T-cell (primary cell): ENCODE results near the gene GKAP1. TPM values are rescaled to one million over a fixed set of nuclear protein-coding genes. Genes with fewer than 3 reads are reported as not detected.
A peak's percentile ranks its signal among the peaks of the same experiment; 100 is the strongest.
"Not testable (repeated sequence)": the region's sequence is repeated elsewhere in the genome, so short reads cannot be mapped to it uniquely, and the experiment has no call there.

Experiments used
- ATAC-seq, 4 experiments: fragments of 200-7000 bp in 3 of 4; fragments of 150-1000 bp in 1 of 4; cut with Tn5 transposase; replicated peaks in 1 of 4; 1 replicate in 3 of 4; 2 replicates in 1 of 4; pipeline ENCODE4 v1.10.0; 2021; ENCODE audit warnings: moderate library complexity in 3 of 4, mild to moderate bottlenecking in 2 of 4, moderate number of reproducible peaks in 1 of 4
- CTCF ChIA-PET, 2 donors: fragments of 300-600 bp; sonication (Branson Sonifier 250); formaldehyde crosslinking; loops; one replicate each; lab custom pipeline; 2022; ENCODE audit warnings: antibody characterized with exemption in 2 of 2; lab: Charles Lee
- POLR2A ChIA-PET, 2 donors: fragments of 300-600 bp; sonication (Branson Sonifier 250); formaldehyde crosslinking; loops; one replicate each; lab custom pipeline; 2022; ENCODE audit warnings: antibody characterized with exemption in 2 of 2; lab: Charles Lee
- DNase-seq, 35 experiments: peaks; one replicate each; pipeline versions ENCODE4 v3.0.0 to v3.0.0-alpha.2; 2013 to 2023
- H3K27ac ChIP-seq: one replicate; pipeline ENCODE4 v1.5.1; 2013; ENCODE audit warnings: low read length
- H3K27me3 ChIP-seq, 2 experiments: replicated peaks in 1 of 2; 1 replicate in 1 of 2; 2 replicates in 1 of 2; pipeline versions ENCODE4 v1.6.1 to v1.7.0; 2013; ENCODE audit warnings: low read length in 1 of 2, mixed read lengths in 1 of 2; ENCODE audit not compliant: control insufficient read depth in 2 of 2, insufficient read depth in 2 of 2; ENCODE audit errors: extremely low read depth in 1 of 2
- H3K36me3 ChIP-seq, 2 donors: 1 replicate in 1 of 2; 2 replicates in 1 of 2; pipeline versions ENCODE4 v1.6.1 to v1.7.0; 2013; ENCODE audit warnings: low read length in 1 of 2; ENCODE audit not compliant: control insufficient read depth in 2 of 2, insufficient read depth in 1 of 2; ENCODE audit errors: extremely low read depth in 1 of 2
- H3K4me1 ChIP-seq, 2 experiments: 1 replicate in 1 of 2; 2 replicates in 1 of 2; pipeline versions ENCODE4 v1.6.1 to v1.7.0; 2013; ENCODE audit warnings: low read length in 2 of 2, mixed read lengths in 1 of 2; ENCODE audit not compliant: insufficient read depth in 2 of 2, control insufficient read depth in 1 of 2; ENCODE audit errors: extremely low read depth in 1 of 2
- H3K4me3 ChIP-seq, 2 donors: 1 replicate in 1 of 2; 2 replicates in 1 of 2; pipeline versions ENCODE4 v1.5.1 to v1.7.0; 2013; ENCODE audit warnings: mild to moderate bottlenecking in 2 of 2, low read length in 1 of 2, moderate library complexity in 1 of 2; ENCODE audit not compliant: control insufficient read depth in 1 of 2; ENCODE audit errors: extremely low read depth in 1 of 2
- H3K9me3 ChIP-seq: 2 replicates; pipeline ENCODE4 v1.7.0; 2013
- H3K27ac Mint-ChIP-seq, 2 donors: one replicate each; pipeline ENCODE4 v1.8.0; 2020 to 2021; ENCODE audit warnings: mild to moderate bottlenecking in 2 of 2, mixed read lengths in 2 of 2
- H3K27me3 Mint-ChIP-seq, 2 donors: one replicate each; pipeline ENCODE4 v1.8.0; 2021 to 2022; ENCODE audit warnings: mixed read lengths in 2 of 2
- H3K36me3 Mint-ChIP-seq: one replicate; pipeline ENCODE4 v1.8.0; 2021; ENCODE audit warnings: mixed read lengths
- H3K4me1 Mint-ChIP-seq, 3 donors: one replicate each; pipeline ENCODE4 v1.8.0; 2020 to 2022; ENCODE audit warnings: mixed read lengths in 3 of 3, mild to moderate bottlenecking in 1 of 3
- H3K4me3 Mint-ChIP-seq, 3 donors: one replicate each; pipeline ENCODE4 v1.8.0; 2020 to 2022; ENCODE audit warnings: mild to moderate bottlenecking in 3 of 3, mixed read lengths in 3 of 3, moderate library complexity in 3 of 3
- H3K9me3 Mint-ChIP-seq, 3 donors: one replicate each; pipeline ENCODE4 v1.8.0; 2020 to 2022; ENCODE audit warnings: mixed read lengths in 3 of 3
- WGBS: methylation state at CpG from one replicate; pipeline ENCODE4 v1.1.5; 2013; ENCODE audit warnings: missing lambda C conversion rate; ENCODE audit not compliant: insufficient coverage; 5-methylcytosine and 5-hydroxymethylcytosine counted together
- total RNA-seq, 35 experiments: library from RNA in 6 of 35; stranded (reverse) in 6 of 35; fragments of 120-200 nt in 1 of 35; gene quantifications; one replicate each; pipeline versions ENCODE4 v1.2.1 to v1.2.4 and lab custom pipeline; 2013 to 2026

Gene GKAP1
- total RNA-seq (10 to 100 TPM in 2 of 5 donors, 1 to 10 TPM in 3; 9.6 to 11.4 (median 9.9) TPM), total RNA-seq (lab: John Stamatoyannopoulos, UW) (0.97 to 23.3 (median 11.7) reads per million in 29 experiments)
- 12.4 TPM for total RNA-seq (2013)

DNA sequence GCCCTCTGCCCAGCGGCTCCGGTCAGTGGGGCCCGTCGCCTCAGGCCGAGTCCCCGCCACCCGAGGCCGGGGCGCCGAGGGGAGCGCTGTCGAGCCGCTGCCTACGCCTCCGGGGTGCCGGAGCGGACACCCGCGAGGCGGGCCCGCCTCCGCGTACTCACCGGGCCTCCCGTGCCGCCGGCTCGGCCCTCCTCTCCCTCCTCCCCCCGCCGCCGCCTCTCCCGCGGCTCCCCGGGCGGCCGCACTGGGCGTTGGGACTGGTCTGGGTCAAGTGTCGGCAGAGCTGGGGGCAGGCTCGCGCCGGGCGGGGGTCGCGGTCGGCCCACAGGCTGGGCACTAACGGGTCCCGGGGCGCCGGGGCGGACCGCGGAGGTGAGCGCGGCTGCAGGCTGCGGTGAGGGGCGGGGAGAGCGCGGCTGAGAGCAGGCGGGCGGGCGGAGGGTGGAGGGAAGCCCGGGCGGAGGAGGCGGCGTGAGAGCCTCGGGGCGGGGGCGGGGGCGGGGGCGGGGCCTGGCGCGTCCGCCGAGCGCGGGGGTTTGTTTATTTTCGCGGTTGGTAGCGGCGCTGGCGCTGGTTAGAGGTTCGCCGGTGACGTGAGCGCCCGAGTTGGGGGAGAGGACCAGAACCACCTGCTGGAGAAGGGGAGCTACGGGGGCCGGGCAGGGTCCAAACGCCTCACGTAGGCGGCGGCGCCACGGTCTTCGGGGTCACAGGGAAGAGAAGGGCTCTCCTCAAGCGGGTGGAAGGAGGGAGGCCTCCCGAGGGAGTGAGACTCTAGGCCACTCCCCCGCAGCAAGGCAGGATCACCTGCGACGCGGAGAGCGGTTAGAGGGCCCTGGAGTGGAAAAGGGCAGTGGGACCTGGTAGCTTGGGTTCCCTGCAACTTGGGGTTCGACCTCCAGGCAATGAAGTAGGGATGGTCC is at the start of gene GKAP1:
TSS of gene GKAP1 (minus strand) at position 414 of the 923 bp plus-strand sequence. CDS start 11,252 bp downstream, outside the sequence.
- 0% methylated on average over 40 of the region's 103 CpGs for WGBS
- H3K36me3 Mint-ChIP-seq, H3K27me3 Mint-ChIP-seq, H3K4me1 ChIP-seq, H3K9me3 ChIP-seq, POLR2A ChIA-PET, H3K36me3 ChIP-seq, H3K27me3 ChIP-seq, H3K9me3 Mint-ChIP-seq, CTCF ChIA-PET: not testable (repeated sequence)
- Mint-ChIP-seq H3K4me1 (peaks cover 13 to 18% (median 16%) of the 10 kb centered on the region in 3 donors), H3K27ac (peak within 1 kb of the TSS; percentile 75 to 83), H3K4me3 (peak within 1 kb of the TSS; percentile 79 to 85 (median 80))
- DNase-seq (peak; percentile 71 to 91 (median 83)), ATAC-seq (peak; percentile 87 to 92 (median 90))
- H3K4me3 ChIP-seq: peak within 1 kb of the TSS; percentile 54
- peak within 1 kb of the TSS; percentile 88 for H3K27ac ChIP-seq

DNA sequence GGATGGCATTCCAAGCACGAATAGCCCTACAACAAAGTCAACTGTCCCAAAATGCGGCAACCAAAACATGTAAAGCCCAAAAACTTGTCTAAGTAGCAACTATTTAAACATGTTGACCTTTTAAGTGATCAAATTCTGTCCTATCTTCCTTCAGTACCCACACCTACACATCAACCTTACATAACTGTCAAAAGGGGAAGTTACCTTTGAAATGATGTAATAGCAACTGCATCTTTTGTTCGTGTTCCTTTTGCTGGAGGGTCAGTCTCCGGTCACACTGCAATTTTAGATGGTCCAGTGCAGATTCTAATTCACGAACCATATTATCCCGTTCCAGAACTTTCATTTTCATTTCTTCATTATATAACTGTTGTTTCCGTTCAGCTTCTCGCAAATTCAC is 32.3 kb upstream of the GKAP1 start:
- ATAC-seq: not testable (repeated sequence)
- WGBS: 80% methylated on average over 2 of the region's 8 CpGs

DNA sequence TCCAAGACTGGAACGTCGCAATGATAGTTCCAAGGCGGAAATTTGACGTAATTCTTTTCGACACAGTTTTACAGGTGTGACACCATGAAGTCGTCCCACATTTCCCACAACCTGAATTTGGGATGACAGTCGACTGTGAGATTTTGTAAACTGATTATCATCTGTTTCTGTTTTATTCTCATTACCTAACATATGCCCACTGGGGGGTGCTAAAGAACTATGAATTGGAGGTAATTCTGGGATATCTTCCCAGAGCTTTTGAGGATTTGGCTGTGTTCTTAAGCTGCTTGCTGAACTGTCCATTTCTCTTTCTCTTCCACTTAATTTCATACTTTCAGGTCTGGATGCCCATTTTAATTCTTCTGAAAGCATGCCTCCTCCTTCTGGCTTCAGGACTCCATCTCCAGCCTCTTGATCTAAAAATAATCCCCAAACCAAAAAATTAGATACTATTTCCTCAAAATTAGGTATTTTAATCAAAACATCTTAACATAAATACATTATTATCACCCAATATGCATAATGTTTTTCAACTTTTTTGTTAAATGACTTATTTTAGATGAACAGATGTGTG is 19.6 kb upstream of the GKAP1 start:
- WGBS: no CpG with 5 or more reads among the region's 7 CpGs
- H3K27ac Mint-ChIP-seq, POLR2A ChIA-PET: not testable (repeated sequence)

More for the DNA sequence above, 32.3 kb upstream of the GKAP1 start:
- H3K4me1 Mint-ChIP-seq, H3K27ac Mint-ChIP-seq, DNase-seq, H3K9me3 Mint-ChIP-seq, H3K4me3 Mint-ChIP-seq, H3K4me1 ChIP-seq, POLR2A ChIA-PET, H3K27me3 Mint-ChIP-seq, CTCF ChIA-PET, H3K4me3 ChIP-seq, H3K9me3 ChIP-seq, H3K27me3 ChIP-seq, H3K27ac ChIP-seq, H3K36me3 ChIP-seq: not testable (repeated sequence)
- peaks cover 18% of the 10 kb centered on the region for H3K36me3 Mint-ChIP-seq

DNA sequence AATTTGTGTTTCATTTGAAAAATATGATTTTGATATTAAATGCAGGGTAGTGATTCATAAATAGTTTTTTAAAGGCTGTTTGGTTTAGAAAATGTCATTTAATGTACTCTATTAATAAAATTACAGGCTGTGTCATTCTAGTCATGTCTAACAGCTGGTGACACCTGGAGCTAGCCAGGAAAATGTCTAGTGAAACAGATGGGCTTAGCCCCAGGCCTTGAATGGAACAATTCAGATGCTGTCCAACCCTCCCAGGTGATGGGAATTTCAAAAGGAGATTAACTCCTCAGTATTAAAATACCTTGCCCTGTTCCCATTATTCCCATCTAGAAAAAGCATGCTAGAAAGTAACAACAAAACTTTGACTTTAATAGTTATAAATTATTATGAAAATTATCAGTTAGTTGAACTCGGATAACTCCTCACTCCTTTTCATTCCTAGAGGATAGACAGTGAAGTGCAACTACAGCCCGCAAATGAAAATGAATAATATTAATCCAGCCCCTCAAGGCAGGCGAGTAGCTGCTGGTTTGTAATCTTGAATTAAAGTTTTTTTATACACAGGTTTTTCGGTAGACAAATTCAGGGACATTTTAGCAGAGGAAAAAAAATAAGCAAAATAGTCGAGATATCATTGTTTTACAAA is 13.0 kb upstream of the GKAP1 start:
- H3K4me3 Mint-ChIP-seq, ATAC-seq, H3K9me3 ChIP-seq, H3K27me3 Mint-ChIP-seq, H3K4me1 Mint-ChIP-seq, H3K36me3 ChIP-seq, H3K9me3 Mint-ChIP-seq, H3K27ac ChIP-seq, CTCF ChIA-PET, H3K4me3 ChIP-seq, POLR2A ChIA-PET, H3K4me1 ChIP-seq, H3K36me3 Mint-ChIP-seq, H3K27me3 ChIP-seq, DNase-seq, H3K27ac Mint-ChIP-seq: not testable (repeated sequence)
- no CpG with 5 or more reads among the region's 5 CpGs for whole genome bisulfite sequencing

More for the DNA sequence above, 19.6 kb upstream of the GKAP1 start:
- H3K4me3 Mint-ChIP-seq, H3K9me3 ChIP-seq, H3K4me1 Mint-ChIP-seq, ATAC-seq, H3K4me3 ChIP-seq, H3K9me3 Mint-ChIP-seq, H3K27ac ChIP-seq, H3K27me3 Mint-ChIP-seq, H3K27me3 ChIP-seq, H3K36me3 Mint-ChIP-seq, CTCF ChIA-PET, DNase-seq, H3K36me3 ChIP-seq, H3K4me1 ChIP-seq: not testable (repeated sequence)

DNA sequence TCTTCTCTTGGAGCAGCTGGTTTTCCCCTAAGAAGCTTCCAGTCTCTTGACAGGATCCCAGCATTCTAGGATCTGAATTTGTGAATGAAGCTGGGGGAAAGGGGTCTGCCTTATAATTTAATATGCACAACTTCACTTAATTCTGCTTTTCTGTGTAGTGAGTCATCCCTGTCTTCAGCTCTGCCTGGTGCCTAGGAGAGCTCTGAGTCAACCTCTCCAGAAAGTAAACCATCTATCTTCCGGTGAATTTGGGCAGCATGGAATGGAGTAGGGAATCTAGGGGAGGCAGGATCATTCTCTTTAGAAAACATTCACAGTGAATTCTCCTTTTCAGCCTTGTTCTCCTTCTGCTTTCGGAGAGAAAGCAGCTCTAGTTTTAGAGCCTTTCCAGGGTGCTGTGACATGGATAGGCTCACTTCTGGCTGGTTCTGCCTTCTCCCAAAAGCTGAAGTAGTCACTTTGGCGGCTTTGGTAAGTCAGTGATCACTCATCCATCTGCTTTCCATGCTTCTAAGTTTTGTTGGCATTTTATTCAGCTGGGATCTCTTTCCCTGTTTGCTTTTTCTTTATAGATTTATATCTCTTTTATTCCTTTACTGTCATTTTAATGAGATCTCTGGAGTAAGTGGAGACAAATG is 7.5 kb upstream of the GKAP1 start:
- no CpG with 5 or more reads among the region's 3 CpGs for WGBS
- CTCF ChIA-PET, H3K9me3 ChIP-seq, H3K27me3 Mint-ChIP-seq, POLR2A ChIA-PET, H3K4me1 Mint-ChIP-seq, H3K27me3 ChIP-seq, ATAC-seq, H3K4me3 ChIP-seq, H3K9me3 Mint-ChIP-seq, DNase-seq, H3K4me3 Mint-ChIP-seq, H3K4me1 ChIP-seq, H3K27ac Mint-ChIP-seq, H3K27ac ChIP-seq, H3K36me3 ChIP-seq, H3K36me3 Mint-ChIP-seq: not testable (repeated sequence)

DNA sequence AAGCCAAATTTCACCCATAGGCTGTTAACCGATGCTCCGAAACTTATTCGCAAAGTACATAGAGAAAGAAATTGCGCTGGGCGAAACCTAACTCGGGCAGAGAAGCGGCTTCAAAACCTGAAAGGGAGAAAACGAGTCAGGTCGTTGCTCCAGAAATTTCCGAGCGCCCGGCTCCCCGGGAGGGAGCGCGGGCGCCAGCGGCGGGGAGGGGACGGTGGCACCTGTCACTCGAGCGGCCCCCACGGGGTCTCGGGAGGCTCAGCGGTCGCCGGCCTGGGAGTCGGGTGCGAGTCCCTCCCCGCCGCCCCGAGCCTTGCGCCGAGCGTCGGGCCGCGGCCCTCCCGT is 586 bp downstream of the GKAP1 start:
- Mint-ChIP-seq H3K27ac (peak overlapping the region; percentile 75 to 83), H3K4me3 (peak overlapping the region; percentile 79 to 85 (median 80)), H3K4me1 (peaks cover 13 to 18% (median 16%) of the 10 kb centered on the region in 3 donors)
- H3K4me3 ChIP-seq: peak overlapping the region; percentile 49 to 54
- DNase-seq (peak in 20 of 35 experiments; percentile 0 to 42 (median 10)), ATAC-seq (peak in 2 of 4 experiments; percentile 5 to 19)
- WGBS: 0% methylated on average over 38 of the region's 38 CpGs
- H3K27me3 Mint-ChIP-seq, H3K27me3 ChIP-seq, CTCF ChIA-PET, H3K9me3 Mint-ChIP-seq, H3K36me3 ChIP-seq, H3K4me1 ChIP-seq, H3K9me3 ChIP-seq, H3K27ac ChIP-seq, H3K36me3 Mint-ChIP-seq, POLR2A ChIA-PET: not testable (repeated sequence)
